Mucosa of descending colon (tissue), 3 donors: ENCODE results near the gene TCN2. TPM values are rescaled to one million over a fixed set of nuclear protein-coding genes. Genes with fewer than 3 reads are reported as not detected.
A peak's percentile ranks its signal among the peaks of the same experiment; 100 is the strongest.

Experiments
- ATAC-seq: fragments of 200-7000 bp; cut with Tn5 transposase; one replicate; pipeline ENCODE4 v1.9.1; 2020; ENCODE audit warnings: mild to moderate bottlenecking, moderate library complexity
- DNase-seq, 3 donors: peaks; one replicate each; pipeline ENCODE4 v3.0.0-alpha.2; 2020
- H3K36me3 ChIP-seq: fragments of 200-600 bp; one replicate; pipeline ENCODE4 v1.8.0; 2021; ENCODE audit warnings: low read depth, mild to moderate bottlenecking
- H3K4me1 ChIP-seq: fragments of 200-600 bp; one replicate; pipeline ENCODE4 v1.8.0; 2021; ENCODE audit warnings: low read depth, mild to moderate bottlenecking
- H3K4me3 ChIP-seq: fragments of 200-600 bp; one replicate; pipeline ENCODE4 v1.8.0; 2021; ENCODE audit warnings: mild to moderate bottlenecking
- H3K9me3 ChIP-seq: fragments of 200-600 bp; one replicate; pipeline ENCODE4 v1.8.0; 2021; ENCODE audit warnings: mild to moderate bottlenecking
- CTCF ChIP-seq: fragments of 200-600 bp; IDR thresholded peaks from one replicate; pipeline ENCODE4 v1.8.0; 2022; ENCODE audit warnings: antibody characterized with exemption, mild to moderate bottlenecking
- intact Hi-C, 2 donors: fragments of 100-400 bp; cut with DNase I in 1 of 2; cut with micrococcal nuclease in 1 of 2; formaldehyde crosslinking; loops; one replicate each; pipeline versions ENCODE4 v1.11.0 to v1.11.1; 2022; cut with DNase I, micrococcal nuclease
- total RNA-seq, 3 donors: library from RNA; stranded (reverse); fragmentation: NEBNext Ultra II Directional in 2 of 3; extraction: Animal tissue kit (Norgen Biotek cat#: 25700) in 2 of 3; gene quantifications; one replicate each; pipeline versions ENCODE4 v1.2.1 to v1.2.4, GENCODE V29; 2021 to 2023
- donor health status: DM: no; HTN: no; CAD: no; lungs with moderate emphysema.
- donor health status: DM: no; HTN: no; CAD: no.
- donor health status: DM: no; HTN: yes; CAD: no.

The TCN2 gene
- total RNA-seq, 3 donors from 2014 or later: 23.3 to 43.7 (median 40.2) TPM

- DNase-seq (no peak), ATAC-seq (no peak)
- intact Hi-C loops: no loop called here
- no peak for TF ChIP-seq CTCF
- no peaks in the 10 kb centered on the region for H3K36me3 ChIP-seq
- H3K4me3 ChIP-seq: no peak overlapping the region
- peaks cover 7% of the 10 kb centered on the region for H3K4me1 ChIP-seq
- no peaks in the 10 kb centered on the region for H3K9me3 ChIP-seq
Observed at GRCh38 chr22:30650508-30651116, 43.6 kb downstream of the TCN2 start.

DNA sequence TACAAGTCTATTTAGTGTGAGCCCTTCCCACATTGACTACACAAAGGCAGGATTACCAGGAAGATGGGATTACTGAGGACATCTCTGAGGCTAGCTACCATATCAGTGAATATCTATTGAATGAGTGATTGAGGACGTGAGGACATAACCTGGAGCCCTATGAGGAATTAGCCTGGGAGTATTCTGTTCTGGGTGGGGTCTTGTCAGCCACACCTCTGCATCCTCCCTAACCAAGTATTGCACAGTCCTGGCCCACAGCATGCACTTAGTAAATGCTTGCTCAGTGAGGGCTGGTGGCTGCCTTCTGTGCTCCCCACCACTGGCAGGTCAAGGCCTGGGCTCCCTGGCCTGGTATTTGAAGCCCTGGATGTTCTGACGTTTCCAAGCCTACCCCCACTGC, 45.9 kb downstream of the TCN2 start:
- TF ChIP-seq CTCF: no peak
- no peaks in the 10 kb centered on the region for H3K9me3 ChIP-seq
- H3K36me3 ChIP-seq: no peaks in the 10 kb centered on the region
- ATAC-seq (peak; percentile 49), DNase-seq (peak in 1 of 3 donors; percentile 17)
- no peaks in the 10 kb centered on the region for H3K4me1 ChIP-seq
- H3K4me3 ChIP-seq: no peak overlapping the region
- intact Hi-C loops: no loop called here

- H3K36me3 ChIP-seq: no peaks in the 10 kb centered on the region
- intact Hi-C loops: no loop called here
- DNase-seq (peak in 1 of 3 donors; percentile 12), ATAC-seq (no peak)
- H3K4me3 ChIP-seq: no peak overlapping the region
- no peaks in the 10 kb centered on the region for H3K4me1 ChIP-seq
- no peak for TF ChIP-seq CTCF
- H3K9me3 ChIP-seq: no peaks in the 10 kb centered on the region
Observed at GRCh38 chr22:30654361-30654760, 47.4 kb downstream of the TCN2 start.

DNA sequence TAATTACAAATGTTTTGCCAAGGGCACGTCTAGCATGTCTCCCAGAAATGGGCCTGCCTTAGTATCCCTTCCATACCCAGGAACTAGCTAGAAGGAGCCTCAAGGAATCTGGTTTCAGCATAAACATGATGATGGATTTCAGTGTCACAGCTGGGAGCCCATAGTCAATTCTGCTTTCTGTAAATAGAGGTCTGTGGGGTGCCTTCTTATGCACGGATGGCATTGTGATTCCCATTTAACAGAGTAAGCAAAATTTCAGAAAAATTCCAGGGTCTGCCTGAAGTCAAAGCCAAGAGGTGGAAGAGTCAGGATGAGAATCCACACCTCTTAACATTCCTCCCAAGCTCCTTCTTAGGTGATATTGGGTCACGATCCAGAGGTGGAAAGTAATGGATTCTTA, 48.6 kb downstream of the TCN2 start:
- TF ChIP-seq CTCF: no peak
- Histone ChIP-seq H3K36me3 (no peaks in the 10 kb centered on the region), H3K4me3 (no peak overlapping the region), H3K4me1 (no peaks in the 10 kb centered on the region), H3K9me3 (no peaks in the 10 kb centered on the region)
- DNase-seq (no peak), ATAC-seq (no peak)
- intact Hi-C loops: no loop called here

GRCh38 chr22:30662040-30662439, 55.1 kb downstream of the TCN2 start:
- no peak overlapping the region for H3K4me3 ChIP-seq
- no peak for TF ChIP-seq CTCF
- intact Hi-C loops: no loop called here
- peaks cover 16% of the 10 kb centered on the region for H3K4me1 ChIP-seq
- ATAC-seq (no peak), DNase-seq (no peak)
- H3K36me3 ChIP-seq: no peaks in the 10 kb centered on the region
- no peaks in the 10 kb centered on the region for H3K9me3 ChIP-seq

- intact Hi-C loops: no loop called here
- TF ChIP-seq CTCF: no peak
- Histone ChIP-seq H3K4me3 (no peak overlapping the region), H3K4me1 (peaks cover 16% of the 10 kb centered on the region), H3K9me3 (no peaks in the 10 kb centered on the region), H3K36me3 (no peaks in the 10 kb centered on the region)
- no peak for DNase-seq
- ATAC-seq: no peak
Observed at GRCh38 chr22:30664798-30665197, 57.8 kb downstream of the TCN2 start.
